Anterior cingulate cortex (tissue), 58 donors: ENCODE results near the gene SIDT1.
"Not testable (repeated sequence)": the region's sequence is repeated elsewhere in the genome, so short reads cannot be mapped to it uniquely, and the experiment has no call there.

Experiments used
- DNase-seq, 58 donors: peaks; one replicate each; lab custom pipeline; 2025; lab: John Stamatoyannopoulos, UW

SIDT1 gene

DNA sequence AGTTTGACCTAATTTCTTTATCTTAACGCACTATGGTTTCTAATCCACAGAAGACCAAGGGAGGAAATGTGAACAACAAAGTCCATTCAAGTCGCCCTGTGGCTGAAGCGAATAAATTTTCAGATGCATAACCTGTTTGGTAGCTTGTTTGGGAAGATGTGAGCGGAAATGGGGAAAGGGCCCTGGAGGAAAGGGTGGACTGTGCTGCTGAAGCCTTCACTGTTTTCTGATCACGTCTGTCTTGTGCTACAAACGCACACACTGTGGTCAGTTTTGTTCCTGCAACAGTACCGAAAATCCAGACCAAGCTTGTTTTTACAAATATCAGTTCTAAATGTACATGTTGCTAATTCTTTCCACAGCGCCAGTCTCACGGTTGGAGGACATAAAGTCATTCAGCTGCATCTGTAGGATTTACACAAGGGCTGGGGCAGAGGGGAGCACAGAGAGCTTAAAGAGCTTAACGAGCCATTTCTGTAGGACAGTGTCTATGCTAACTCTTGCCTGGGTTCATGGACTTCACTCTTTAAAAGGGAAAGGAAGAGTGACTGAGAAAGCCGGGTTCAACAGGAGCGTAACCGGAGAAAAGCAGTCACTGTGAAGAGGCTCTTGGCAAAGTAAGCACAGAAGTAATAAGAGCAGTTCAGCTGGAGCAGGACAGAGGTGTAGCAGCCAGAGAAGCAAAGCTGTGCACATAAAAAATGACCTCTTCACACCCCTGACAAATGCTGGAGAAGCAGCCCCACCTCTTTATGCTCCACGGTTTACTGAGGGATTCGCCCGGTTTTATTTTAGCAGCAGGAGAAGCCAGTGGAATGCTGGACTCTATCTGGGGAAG is 97.4 kb downstream of the SIDT1 start:
- DNase-seq: no peak

DNA sequence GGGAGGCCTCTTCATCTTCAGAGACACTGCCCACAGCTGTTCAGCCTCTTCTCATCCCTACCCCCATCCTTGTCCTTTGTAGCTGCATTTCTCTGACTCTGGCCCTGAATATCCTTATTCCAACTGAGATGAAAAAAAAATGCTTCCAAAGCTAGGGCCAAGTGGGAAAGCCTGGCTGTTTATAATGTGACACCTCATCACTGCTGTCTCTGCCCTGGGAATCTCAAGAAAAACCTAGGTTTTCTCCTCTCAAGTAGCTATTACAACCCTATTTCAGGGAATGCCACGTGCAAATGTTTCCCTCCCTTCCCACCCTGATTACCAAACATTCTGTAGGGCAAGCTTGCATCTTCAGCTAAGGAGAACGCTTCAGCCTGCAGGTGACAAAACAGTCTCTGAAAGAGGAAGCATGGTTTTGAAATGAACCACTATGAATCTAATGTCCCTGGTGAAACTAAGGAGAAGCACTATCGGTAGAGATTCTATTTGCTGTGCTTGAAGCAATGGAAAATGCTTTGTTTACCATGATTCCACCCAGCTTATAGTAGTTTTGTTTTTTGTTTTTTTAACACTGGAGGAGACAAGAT is 98.7 kb downstream of the SIDT1 start:
- DNase-seq: no peak

DNA sequence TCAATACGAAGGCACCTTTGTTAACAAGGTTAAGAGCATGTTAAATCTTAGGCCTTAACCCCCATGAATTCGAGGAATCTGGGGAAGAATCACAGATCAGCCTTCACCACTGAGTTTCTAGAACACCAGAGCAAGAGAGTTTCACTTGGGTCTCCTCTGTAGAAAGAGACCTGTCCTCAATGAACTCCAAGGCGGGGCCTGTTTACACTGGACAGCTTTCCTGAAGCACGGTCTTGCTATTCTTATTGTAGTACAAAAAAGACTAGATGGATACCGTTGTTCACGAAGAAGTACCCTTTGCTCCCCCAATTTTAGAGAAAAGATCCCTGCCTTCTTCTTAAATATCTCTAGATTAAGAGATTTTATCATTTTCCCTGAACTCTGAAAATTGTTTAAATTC is 99.2 kb downstream of the SIDT1 start:
- DNase-seq: no peak

DNA sequence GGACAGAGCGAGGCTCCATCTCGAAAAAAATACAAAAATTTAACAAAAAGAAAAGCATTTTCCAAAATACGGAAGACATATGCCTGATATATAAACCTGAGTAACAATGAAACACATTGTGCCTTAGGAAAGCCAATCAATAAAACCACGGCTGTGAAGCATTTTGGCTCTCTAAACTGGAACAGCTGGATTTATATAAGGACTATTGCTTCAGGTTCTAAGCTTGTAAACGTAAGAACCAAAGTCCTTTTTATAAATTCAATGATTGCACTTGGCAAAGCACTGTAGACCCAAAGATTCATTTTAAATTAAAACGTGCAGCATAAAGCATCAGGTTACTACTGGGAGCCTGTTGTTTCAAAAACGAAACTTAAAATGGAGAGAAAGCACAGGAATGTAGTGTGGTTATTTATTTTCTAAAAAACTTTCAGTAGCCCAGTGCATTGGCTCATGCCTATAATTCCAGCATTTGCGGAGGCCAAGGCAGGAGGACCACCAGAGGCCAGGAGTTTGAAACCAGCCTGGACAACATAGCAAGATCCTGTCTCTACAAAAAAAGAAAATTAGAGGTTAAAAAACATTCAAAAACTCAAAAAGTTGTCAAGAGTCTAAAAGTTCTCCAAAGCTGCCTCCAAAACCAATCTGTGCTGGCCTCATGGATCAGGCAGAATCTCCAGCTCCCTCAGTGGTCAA is 102.6 kb downstream of the SIDT1 start:
- no peak for DNase-seq

DNA sequence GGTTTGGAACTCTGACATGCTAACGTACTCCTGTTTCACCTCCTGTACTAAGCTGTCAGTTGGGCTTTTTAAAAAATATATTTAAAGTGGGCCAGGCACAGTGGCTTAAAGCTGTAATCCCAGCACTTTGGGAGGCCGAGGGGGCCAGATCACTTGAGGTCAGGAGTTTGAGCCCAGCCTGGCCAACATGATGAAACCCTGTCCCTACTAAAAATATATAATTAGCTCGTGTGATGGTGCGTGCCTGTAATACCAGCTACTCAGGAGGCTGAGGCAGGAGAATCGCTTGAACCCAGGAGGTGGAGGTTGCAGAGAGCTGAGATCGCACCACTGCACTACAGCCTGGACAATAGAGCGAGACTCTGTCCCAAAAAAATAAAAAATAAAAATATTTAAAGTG is 103.7 kb downstream of the SIDT1 start:
- DNase-seq: not testable (repeated sequence)

DNA sequence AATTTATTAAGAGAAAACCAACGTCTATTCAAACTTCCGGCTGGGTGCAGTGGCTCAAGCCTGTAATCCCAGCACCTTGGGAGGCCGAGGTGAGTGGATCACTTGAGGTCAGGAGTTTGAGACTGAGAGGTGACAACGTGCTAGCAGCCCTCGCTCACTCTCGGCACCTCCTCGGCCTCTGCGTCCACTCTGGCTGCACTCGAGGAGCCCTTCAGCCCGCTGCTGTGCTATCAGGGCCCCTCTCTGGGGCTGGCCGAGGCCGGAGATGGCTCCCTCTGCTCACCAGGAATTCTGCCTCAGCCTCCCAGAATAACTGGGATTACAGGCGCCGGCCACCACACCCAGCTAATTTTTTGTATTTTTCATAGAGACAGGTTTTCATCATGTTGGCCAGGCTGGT is 105.4 kb downstream of the SIDT1 start:
- DNase-seq: no peak

DNA sequence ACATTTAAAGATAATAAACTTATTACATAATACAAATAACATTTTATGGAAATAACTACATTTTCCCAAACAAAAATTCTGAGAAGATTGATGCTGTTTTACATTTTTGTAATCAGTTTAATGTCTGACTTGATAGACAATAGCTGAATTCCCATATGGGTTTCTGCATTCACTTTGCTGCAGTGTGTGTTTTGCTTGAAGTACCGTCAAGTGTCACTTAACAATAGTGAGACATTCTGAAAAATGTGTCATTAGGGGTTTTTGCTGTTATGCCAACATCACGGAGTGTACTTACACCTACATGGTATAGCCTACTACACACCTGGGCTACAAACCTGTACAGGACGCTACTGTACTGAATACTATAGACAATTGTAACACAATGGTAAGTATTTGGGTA is 106.6 kb downstream of the SIDT1 start:
- no peak for DNase-seq

DNA sequence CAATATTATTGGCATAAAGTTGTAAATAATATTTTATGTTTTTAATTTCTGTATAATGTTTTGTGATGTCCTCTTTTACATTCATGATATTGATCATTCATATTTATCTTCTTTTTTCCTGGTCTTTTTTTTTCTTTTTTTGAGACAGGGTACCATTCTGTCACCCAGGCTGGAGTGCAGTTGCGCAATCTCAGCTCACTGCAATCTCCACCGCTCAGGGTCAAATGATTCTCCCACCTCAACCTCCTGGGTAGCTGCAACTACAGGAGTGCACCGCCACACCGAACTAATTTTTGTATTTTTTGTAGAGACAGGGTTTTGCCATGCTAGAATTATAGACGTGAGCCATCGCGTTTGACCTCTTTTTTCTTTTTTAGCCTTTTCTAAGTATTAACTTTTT is 111.2 kb downstream of the SIDT1 start:
- no peak for DNase-seq

DNA sequence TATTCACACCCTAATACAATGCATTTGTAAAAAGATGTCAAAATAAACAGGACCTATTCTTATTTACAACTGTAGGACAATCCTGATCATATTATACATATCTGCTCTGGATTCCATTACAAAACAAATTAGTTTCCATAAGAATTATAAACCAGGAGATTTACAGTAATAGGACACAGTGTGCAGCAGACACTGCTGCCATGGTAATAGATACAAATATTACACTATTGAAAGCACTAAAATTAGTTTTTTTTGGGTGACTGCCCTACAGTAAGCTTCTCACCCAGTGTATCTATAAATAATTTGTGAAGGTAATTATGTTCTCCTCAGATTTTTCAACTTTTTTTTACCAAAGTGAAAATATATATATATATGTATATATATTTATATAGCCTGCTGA is 116.2 kb downstream of the SIDT1 start:
- DNase-seq: no peak

DNA sequence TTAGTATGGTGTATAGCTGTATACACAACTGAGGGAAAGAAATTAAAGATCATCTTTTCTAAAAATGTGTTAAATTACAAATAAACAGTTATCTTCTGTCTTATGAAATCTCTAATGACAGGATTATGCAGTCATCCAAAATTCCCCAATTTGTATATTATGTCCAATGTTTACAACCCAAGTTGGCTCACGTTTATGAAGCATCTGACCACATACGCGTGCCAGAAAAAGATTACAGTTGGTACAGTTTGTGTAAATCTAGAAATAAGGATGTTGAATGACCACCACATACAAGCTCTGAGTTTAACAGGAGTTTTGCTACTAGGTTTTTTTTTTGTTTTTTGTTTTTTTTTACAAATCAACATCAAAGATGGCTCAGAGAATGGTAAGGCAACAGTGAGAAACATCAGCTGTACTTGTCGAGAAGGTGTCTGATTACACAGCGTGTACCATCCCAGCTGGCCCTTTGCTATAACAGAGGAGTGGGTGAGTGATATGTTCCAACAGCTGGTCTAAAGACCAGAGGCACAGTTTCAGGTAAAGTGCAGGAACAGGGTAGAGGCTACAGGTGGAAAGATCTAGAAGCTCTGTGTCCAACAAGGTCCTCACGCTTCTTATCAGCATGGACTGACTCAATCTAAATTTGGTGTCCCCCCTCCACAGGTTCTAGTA is 117.0 kb downstream of the SIDT1 start:
- no peak for DNase-seq

DNA sequence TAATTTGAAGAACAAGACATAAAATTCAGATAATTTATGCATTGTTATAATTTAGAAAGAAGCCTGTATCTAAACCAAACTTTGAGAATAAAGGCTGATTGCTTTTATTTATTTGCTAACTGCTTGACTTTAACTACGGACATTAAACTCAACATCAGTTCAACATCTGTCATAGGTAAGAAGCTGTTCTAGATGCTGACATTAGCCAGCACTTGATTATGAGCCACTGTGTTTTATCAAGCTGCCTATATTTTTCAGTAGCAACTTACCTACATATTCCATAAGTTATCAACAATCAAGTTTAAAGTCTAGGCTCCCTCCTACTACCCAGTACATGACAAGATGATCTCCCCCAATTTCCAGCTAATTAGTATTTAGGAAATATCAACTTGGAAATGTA is 122.0 kb downstream of the SIDT1 start:
- no peak for DNase-seq

DNA sequence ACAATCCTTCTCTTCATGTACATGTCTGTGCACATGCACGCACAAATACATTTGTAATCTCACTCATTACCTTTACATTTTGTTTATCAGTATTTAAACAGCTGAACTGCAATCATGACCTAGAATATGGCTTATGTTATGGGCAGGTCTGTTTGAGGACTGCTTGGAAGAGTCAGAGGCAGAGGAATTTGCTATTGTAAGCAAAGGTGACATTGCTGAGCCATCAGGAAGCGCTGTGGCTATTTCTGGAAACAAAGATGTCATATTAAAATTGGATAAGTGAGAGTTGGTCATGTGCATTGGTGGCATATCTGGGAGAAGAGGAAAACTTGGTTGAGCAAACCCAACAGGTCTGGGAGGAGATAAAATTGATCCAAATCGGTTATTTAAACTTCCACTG is 122.5 kb downstream of the SIDT1 start:
- DNase-seq: no peak

DNA sequence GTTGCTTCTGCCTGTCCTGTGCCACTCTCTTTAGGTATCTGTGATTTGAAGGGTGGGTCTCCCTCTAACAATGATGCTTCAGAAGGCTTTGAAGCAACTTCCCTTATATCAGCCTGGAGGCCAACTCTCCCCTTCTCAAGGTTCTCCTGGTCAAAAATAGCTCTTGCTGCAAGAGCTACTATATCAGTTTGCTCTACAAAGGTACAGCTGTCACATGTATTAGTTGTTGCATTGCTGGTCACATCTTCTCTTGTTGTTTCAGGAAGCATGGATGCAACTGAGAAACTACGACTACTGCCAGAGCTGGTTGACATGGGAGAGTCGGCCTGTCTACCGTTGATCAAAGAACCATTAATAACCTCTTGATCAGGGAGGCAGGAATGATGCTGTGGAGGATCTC is 125.8 kb downstream of the SIDT1 start:
- no peak for DNase-seq

DNA sequence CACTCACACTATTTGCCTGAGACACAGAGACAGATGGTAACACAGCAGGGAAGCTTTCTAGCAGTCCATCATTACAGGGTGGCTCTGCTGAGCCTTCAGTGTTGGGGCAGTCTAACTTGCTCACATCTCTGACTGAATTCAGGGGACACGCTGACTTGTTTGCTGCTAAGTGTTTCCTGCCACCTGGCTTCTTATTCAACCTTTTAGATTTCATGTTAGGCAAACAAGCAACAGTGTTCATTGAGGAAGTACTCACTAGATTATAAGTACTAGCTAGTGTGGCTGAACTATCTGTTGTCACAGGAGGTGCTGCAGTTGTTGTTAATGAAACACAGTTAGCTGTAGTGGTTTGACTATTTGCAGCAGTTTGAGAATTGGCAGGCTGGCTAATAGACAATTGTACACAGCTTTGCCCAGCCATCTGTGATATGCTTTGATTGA is 126.8 kb downstream of the SIDT1 start:
- DNase-seq: no peak

DNA sequence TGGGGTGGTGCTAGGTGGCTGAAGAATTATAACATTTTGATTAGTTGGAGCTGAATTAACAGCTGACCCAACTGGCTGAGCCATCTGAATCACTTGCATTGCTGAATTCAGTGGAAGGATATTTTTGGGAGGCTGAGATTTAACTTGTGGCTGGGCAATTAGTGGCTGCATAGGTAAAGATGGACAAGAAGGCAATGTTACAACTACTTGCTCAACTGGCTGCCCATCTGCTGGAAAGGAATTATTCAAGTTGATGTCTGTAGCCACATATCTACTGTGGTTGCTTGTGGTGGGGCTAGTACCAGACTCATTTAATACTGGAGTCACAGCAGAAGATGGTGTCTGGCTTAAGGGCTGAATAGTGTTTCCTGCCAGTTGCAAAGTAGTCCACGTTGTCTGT is 127.6 kb downstream of the SIDT1 start:
- no peak for DNase-seq

DNA sequence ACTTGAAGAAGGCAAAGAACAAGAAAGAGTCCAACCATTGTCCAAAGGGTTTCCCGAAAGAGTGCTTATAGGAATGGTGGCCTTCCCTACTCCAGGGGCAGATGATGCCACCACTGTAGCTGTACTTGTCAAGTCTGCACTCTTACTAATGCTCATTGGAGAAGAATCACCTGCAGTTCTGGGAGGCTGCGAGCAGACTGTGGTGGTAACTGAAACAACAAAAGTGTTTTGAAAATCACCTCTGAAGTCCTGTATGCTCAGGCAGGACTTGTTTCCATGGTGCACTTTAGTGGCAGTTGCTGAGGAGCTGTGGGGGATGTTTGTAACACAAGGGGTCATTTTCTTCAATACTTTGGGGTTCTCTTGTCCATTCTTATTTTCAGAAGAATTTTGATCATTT is 128.1 kb downstream of the SIDT1 start:
- DNase-seq: no peak

DNA sequence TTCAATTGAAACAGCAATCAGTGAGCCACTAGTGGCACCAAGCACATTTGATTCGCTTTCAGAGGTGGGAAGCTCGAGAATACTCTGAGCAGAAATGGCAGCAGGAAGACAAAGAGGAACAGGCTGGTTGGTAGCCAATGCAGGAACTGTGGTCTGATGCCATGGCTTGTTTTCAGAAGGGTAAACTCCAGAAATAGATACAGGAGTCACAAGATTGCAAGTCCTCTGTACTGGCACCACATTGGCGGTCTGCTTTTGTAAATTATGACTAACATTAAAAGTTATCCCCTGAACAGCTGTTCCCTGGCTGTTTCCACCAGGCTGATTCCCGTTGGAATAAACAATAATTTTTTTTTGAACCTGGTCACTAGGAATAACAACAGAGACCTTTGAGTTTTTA is 128.5 kb downstream of the SIDT1 start:
- DNase-seq: peak in 3 of 58 donors; percentile 1 to 11 (median 2)

DNA sequence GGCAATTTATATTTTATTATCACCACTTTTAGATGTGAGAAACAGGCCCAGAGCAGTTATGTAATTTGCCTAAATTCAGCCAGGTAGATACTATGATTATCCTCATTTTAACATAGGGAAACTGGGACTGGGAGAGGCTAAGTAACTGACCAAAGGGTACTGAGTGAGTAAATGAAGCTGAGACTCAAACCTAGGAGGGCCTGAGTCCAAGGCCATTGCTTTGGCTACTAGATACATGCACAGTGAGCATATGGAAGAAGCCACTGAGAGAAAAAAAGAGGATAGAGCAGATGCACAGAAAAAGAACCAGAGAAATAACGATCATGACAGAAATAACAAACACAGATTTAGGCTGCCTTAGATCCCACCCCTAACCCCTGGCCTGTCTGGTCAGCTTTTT is 130.5 kb downstream of the SIDT1 start:
- no peak for DNase-seq

DNA sequence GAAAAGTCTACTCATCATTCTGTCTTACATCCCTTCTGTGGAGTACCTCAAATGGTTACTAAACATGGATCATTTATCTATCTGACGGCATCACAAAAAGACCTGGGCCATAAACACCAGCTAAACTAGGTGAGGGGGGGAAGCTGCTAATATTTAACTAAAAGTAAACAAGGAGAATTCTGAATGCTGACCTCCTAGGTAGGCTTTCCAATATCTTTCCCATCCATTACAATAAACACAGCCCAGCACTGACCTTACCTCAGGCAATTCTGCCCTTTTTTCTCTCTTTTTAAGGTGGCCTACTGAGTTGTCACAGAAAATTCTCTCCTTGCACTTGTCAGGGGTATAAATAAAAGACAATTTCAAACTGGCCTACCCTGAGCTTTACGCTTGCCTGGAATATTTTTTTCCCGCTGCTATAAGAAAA is 131.0 kb downstream of the SIDT1 start:
- no peak for DNase-seq

DNA sequence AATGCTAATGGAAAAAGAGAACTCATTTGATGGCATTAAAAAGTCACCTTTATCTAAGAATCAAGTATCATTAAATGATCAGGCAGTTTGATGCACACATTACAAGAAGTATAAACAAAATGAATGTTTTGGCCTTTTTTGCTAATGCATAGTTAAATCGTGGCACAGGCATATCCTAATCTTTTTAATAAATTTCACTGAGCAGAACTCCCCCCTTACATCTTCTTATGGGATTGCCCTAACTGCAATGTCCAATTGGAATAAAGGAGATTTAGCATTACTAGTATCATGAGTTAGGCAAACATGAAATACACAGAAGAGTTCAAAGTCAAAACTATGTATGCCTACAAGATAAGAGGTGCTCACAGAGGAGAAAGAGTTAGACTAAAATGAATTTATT is 131.4 kb downstream of the SIDT1 start:
- DNase-seq: no peak

DNA sequence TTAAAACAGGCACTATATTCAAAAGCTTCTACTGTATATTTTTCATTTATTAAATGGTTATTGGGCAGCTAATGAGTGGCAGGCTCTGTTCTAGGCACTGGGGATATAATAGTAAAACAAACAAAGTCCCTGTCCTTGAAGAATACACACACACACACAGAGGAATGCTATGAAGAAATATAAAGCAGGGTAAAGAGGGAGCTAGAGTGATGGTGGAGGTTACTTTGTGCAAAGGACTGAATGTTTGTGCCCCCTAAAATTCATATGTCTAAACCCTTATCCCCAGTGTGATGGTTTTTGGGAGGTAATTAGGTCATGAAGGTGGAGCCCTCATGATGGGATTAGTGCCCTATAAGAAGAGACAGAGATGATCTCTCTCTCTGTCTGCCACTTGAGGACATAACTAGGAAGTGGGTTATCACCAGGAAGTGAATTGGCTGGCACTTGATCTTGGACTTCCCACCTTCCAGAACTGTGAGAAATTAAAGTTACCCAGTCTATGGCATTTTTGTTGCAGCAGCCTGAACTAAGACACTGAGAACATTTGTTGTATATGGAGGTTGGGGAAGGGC is 132.3 kb downstream of the SIDT1 start:
- DNase-seq: no peak
